OCI-LY7 (cell line): Measurements from ENCODE around the gene MTFMT.

ENCODE experiments used
- EZH2phosphoT487 ChIP-seq: fragments of 200-600 bp; sonication (generic); IDR thresholded peaks from 2 replicates; pipeline ENCODE4 v1.6.1; 2018; ENCODE audit warnings: low read depth, borderline replicate concordance, mild to moderate bottlenecking, mixed run types, antibody characterized with exemption, low read length, moderate library complexity, mixed read lengths
- TF ChIP-seq, protein P1 (sequence below): fragments of 200-600 bp; sonication (generic); conservative IDR thresholded peaks from 2 replicates; pipeline ENCODE4 v1.5.1; 2014; ENCODE audit warnings: mild to moderate bottlenecking, antibody characterized with exemption, low read length, moderate library complexity, mixed read lengths

GRCh38 chr15:65029736-65030208, 333 bp upstream of the MTFMT start:
- TF ChIP-seq, protein P1, sequence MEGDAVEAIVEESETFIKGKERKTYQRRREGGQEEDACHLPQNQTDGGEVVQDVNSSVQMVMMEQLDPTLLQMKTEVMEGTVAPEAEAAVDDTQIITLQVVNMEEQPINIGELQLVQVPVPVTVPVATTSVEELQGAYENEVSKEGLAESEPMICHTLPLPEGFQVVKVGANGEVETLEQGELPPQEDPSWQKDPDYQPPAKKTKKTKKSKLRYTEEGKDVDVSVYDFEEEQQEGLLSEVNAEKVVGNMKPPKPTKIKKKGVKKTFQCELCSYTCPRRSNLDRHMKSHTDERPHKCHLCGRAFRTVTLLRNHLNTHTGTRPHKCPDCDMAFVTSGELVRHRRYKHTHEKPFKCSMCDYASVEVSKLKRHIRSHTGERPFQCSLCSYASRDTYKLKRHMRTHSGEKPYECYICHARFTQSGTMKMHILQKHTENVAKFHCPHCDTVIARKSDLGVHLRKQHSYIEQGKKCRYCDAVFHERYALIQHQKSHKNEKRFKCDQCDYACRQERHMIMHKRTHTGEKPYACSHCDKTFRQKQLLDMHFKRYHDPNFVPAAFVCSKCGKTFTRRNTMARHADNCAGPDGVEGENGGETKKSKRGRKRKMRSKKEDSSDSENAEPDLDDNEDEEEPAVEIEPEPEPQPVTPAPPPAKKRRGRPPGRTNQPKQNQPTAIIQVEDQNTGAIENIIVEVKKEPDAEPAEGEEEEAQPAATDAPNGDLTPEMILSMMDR = no peak
- TF ChIP-seq EZH2phosphoT487 = no peak
